HG02759 (cell line): ENCODE data around the gene RAD51B.
"Not testable (repeated sequence)": the region's sequence is repeated elsewhere in the genome, so short reads cannot be mapped to it uniquely, and the experiment has no call there.

Source experiments
- ATAC-seq: cut with Tn5 transposase; IDR thresholded peaks from one replicate; pipeline ENCODE4 v1.9.1; 2021; ENCODE audit warnings: mild to moderate bottlenecking, moderate library complexity; ENCODE audit not compliant: unreplicated experiment

RAD51B gene

DNA sequence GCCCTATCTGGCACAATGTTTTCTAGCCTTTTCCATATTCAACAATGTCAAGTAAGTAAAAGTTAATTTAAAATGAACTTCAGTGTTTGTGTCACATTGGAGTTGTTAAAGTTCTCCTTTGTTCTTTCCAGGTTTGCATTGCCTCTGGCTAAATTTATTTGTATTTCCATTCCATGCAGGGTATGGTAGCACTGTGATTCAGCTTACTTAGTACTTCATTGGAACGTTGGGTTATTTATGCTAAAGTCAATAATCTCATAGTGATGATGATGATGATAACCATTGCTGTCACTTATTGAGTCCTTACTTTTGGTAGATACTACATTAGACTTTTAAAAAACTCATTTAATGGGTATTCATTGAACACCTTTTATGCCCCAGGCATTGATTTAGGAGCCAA, 286.9 kb downstream of the RAD51B start:
- ATAC-seq: no peak

DNA sequence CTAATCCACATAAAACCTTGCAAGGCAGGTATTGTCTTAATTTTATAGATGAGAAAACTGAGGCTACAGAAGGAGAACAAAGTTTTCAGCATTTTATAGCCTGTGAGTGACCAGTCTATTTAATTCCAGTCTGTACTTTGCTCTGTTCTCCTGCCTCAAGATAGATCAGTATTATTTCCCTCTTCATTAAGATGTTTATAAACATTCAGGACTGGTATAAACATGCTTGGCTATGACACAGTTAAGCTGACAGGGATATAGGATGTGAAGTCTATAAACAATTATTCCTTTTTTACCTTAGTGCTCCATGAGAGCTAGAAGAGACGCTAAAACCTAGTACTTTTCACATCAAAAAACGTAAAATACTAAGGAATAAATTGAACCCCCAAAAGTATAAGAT, 287.3 kb downstream of the RAD51B start:
- no peak for ATAC-seq

DNA sequence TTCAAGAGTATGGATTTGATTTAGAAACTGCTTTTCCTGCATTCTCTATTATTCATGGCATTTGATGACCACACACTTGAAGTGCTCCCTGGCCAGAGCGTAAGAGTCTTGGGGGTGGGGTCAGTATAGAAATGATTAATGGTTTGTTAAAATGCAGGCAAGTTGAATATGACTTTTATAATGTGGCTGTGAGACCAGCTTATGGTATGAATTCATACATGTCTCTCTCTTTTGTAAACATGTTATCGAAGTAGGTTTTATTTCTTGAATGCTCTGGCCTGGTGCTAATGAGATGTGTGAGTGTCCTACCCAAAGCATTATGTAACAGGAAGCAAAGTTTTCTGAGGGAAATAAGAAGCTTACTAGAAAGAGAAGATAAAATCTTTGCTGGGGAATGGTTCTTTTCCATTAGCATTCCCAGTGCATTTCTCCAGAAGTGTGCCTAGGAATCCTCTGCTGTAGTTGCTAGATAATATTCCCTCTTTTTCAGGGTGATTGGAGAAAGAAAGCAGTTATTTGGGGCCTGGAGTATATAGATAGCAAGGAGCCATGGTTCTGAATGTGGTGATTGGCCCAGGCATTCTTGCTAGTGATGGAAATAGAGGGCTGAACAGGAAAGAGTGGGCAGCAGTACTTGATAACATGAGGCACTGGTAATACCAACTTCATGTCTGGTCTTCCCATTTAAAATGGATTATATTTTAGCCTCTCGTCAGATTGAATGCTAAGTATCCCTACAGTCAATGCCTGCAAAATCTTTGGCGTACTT, 289.7 kb downstream of the RAD51B start:
- no peak for ATAC-seq

DNA sequence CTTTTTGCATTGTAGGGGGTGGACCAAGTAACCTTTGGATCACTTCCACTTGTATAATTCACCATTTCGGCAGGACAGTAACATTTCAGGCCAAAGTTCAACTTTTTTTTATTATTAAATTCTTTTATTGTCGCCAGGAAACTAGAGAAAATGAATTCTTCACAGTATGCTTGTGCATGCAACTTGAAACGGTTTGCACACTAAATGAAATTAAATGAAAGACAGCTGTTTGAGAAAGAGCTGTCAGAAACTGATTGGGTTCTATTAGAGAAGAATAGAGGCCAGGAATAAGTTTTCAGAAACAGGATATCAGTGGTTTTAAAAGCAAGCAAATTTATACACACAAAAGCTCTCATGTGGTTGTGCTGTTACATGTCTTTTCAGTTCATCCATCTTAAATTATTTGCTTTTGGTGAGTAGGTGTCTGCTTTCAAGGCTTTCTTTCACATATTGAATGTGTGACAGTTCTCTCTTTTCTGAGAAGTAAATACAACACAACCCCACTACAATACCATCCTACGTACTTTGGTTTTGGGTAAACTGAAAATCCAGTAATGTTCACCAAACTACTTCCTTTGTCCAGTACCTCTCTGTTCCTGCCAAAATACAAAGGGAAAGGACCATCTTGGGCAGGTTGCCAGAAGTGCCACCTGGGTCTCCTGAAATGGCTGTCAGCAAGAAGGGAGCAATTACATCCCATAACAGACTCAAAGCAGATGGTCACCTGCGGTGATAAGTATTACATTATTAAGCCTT, 291.7 kb downstream of the RAD51B start:
- ATAC-seq: no peak

DNA sequence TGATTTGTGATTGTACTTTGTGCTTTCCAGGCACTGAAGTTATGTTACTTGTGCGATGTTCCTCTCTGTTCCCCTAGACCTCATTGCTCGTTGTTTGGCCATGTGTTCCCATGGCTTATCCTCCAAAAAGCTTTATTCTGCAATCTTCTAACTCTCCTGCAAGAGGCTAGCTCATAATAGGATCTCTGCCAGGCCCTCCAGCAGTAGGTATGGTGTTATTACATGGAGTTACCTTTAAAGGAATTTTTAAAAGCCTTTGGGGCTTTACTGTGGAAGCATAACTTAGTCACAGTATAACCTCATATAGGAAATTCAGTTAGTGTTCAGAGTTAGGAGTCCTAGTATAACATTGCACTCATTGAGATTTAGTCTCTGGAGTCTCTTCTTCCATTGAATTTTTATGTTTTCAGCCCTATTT, 292.3 kb downstream of the RAD51B start:
- no peak for ATAC-seq

DNA sequence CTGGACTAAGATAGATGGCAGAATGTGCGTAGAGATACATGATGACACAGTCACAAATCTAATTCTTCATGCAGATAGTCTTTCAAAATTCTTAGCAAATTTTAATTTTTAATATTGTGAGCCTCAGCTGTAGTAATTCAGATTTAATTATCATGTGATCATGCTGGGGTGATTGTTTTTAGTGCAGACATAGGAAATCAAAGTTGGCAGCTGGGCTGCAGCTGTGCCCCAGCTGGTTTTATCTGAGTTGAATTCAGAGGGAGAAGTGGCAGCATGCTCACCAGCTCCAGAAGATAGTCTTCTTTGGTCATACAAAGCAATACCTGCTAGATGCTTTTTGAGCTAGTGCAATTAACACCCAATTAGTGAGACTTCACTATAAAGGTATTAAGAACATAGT, 292.9 kb downstream of the RAD51B start:
- ATAC-seq: no peak

DNA sequence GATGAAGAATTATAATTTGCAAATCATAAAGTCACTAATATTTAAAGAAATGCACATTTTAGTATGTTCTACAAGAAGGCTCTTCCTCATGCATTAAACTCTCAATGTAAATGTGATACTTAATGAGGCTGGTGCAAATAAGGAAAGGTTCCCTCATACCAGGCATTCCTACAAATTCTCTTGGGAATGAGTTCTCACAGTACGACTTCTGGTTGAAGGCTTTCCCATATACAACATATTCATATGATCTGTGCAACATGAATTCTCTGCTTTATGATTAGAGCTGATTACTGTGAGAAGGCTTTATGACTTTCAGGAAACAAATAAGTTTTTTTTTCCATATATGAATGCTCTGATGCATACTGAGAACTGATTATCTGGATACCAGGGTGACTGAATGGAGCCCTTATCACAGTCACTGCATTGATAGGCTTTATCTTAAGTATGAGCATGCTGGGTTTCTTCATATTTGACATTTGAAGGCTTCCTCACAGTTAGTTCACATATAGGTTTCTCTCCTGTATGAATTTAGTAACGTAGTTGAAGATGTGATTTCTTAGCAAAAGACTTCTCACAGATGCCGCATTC, 293.9 kb downstream of the RAD51B start:
- ATAC-seq: no peak

DNA sequence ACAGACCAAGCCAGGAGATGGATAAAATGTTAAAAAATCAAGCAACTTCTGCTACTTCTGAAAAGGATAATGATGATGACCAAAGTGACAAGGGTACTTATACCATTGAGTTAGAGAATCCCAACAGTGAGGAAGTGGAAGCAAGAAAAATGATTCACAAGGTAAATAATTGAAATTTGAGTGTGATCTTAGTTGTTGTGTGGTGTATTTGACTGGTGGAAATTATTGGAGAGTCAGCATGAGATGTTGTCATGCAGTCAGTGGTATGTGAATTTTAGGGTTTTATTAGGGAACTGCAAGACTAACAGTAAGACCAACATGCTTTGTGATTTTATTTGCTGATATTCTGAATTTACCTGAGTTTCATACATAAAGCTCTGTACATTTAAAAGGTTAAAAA, 296.4 kb downstream of the RAD51B start:
- ATAC-seq: not testable (repeated sequence)

DNA sequence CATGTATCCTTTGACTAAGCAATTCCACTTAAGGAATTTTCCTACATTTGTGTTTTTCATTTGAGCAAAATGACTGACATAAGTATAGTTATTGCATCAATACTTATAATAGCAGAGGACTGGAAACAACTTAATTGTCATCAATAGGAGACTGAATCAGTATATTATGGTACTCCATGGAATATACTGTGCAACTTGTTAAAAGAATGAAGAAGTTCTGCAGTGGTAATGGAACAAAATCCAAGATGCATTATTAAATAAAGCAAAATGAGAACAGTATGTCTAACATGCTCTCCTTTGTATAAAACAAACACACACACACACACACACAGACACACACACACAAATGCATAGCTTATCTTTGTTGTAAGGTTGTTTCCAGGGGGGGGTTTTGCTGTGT, 303.1 kb downstream of the RAD51B start:
- ATAC-seq: no peak

DNA sequence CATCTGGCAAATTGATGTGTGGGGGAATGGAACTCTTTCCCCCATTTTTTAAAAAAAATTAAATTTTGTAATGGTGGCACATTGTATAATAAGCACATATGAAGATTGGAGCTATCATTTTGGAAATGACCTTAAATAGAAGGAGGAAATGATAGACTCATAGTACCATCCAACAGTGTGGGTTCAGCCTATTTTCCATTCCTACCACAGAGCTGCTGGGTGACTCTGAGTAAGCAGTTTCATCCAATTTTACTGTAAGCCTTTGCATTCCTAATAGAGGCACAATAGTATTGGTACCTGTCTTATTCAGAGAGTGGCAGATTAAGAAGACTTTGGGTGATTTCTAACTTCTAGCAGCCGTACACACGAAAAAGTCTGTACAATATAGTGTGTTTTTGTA, 304.5 kb downstream of the RAD51B start:
- ATAC-seq: no peak

DNA sequence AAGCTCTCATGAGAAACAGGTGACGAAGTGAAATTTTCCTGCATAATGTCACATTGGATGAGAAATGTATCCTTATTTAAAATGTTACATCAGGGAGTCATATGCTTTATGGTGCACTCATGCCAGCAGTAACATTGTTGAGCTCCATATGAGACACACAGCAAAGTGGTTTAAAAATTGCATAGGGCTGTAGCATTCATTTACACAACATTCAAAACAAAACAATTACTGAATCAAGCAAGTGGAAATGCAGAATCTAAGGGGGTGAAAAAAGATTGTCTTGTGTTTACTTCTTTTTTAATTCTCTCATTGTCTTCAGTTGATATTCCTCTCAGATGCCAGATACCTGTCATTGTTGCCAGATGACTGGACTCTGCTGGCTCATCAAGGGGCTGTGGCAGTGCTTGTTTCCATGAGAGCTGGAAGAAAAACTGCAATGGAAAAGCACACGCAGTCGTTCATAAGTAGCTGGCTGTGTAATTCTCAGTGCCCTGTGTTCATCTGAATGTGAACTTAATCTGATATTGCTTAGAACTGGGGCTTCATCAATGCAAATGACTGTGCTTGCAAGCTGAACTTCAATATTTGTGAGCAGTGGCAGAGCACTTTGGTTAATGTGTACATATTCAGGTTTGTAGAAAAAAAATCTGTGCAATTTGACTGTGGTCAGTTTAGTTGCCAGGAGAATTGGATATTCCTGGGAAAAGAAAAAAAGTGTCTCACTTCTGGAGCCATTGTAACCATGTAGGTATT, 305.6 kb downstream of the RAD51B start:
- ATAC-seq: no peak

DNA sequence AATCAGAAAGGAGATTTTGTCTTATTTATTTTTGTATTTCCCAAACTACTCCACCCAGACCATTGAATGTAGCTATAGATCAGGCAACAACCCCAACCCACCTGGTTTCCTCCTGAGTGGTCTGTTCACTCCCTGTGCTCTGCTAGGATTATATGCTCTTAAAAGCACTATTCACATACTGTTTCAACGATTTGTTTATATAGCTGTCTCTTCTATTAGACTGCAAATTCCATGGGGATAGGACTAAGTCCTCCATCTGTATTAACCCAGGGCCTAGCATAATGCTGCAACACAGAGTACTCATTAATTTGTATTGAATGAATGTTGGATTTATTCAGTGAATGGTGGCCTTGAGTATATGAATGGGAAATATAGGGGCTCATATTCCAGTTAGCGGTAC, 307.6 kb downstream of the RAD51B start:
- ATAC-seq: no peak

DNA sequence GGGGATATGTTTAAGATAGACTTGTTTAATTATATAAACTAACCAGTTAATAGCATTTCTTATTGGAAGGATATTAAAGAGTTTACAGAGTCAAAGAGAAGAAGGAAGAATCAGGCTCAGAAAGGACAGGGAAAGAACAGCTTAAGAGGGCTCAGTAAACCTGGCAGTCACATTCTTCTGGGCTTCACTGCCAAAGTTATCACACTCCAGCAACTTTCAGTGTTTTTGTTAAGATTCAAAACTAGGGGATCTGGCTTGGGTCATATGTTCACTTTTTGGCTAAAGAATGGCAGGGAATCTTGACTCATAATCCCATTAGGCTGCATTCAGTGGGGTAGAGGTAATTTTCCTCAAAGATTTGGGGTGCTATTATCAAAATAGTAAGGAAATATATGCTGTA, 312.3 kb downstream of the RAD51B start:
- ATAC-seq: no peak

DNA sequence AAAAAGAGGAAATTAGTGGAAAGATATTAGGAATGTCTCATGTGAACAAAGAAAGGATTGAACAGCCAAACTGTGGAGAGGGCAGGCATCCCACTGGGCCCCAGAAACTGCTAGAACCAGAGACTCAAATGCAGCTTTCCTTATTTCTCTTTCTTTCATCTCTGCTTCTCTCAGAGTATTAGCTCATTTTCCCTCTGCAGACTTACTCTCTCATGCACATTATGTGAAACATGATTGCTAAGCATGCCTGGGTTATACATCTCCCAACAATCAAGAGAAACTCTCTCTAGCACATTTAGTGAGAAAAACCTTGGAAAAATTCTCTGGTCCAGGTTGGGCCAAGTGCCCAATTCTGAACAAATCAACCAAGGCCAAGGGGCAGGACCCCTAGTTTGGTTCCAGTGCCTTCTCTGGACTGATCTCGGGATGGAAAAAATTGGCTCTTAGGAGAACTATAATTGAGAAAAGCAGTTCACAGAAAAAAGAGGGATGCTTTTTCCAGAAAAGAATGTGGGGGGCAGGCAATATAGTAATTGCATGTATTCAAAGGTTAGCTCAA, 313.1 kb downstream of the RAD51B start:
- ATAC-seq: no peak

DNA sequence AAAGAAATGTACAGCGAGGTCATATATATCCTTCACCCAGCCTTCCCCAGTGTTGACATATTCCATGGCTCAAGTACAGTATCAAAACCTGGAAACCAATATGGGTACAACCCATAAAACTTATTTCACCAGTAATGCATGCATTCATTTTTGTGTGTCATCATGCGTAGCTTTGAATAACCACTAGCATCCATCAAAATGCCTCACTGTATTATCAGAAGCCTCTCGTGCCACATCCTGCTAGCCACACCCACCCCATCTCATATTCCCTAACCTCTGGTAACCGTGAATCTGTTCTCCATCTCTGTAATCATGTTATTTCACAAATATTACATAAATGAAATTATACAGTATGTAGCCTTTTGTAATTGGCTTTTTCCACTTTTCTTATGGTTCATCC, 314.3 kb downstream of the RAD51B start:
- no peak for ATAC-seq

DNA sequence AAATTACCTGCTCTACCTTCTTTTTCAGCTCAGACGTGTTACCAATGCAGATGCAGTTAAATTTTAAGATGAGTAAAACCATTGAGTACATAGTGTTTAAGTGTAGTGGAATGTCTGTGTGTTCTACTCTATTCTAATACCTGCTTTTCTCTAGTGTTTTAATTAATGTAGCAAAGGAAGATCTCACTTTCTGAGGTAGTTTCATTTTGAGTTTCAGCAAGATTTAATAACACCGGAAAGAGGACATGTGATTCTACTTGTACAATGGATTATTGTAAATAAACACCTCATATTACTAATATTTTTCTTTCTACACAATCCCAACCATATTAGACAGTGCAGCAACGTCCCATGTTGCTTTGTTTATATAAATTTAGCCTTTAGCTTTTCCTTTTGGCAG, 315.4 kb downstream of the RAD51B start:
- no peak for ATAC-seq

DNA sequence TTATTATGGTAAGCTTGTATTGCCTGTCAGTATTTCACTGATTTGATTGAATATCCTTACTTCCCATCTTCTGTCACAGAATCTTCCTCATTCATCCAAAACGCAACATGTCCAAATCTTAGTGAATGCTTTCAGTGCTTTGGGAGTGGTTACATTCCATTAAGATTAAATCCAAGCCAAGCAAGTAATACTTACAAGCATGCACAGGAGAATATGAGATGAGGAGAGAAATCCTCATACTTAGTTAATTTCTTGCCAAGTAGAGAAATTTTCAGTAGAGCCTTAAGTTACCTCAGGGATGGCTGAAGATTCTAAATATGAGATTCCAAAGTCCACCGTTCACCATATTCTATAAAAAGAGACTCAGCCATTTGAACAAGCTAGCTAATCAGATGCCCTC, 316.0 kb downstream of the RAD51B start:
- ATAC-seq: no peak

DNA sequence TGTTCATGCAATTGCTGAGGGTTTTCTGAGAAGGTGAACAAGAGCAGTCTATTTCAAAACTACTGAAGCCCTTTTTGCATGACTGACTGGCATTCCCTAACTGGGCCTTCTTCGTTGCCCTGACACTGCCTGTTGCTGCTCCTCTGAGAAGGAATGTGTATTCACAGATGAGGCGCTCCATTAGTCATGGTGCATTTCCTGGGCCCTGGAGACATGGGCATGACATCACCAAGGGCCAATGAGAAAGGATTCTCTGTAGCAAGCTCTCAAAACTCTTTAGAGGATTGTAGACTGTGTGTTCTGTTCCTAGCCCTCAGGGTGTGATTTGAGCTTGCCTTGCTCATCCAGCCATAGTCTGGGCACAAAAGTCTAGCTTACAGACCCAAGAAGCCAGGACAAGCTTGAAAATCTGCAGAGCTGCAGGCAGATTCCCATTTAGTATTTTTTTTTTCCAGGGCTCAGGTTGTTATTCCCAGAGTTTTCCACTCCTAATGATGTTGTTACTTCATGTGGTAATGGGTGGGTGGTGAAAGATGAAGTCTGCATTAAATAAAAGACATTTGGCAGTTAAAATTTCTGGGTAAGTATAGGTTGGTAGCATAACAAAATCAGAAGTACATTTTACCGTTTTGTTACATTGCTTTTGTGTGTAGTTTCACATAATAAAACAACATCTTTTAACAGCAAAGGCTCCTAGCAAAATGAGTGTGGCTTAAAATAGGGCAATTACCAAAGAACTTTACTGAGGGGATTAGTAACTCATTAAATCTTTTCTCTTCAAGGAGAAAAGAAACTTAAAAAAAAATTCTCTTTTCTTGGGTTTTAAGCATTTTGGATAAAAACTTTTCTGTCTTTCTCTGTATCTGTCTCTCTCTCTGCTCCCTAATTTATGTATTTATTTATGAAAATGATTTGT, 318.4 kb downstream of the RAD51B start:
- ATAC-seq: no peak

DNA sequence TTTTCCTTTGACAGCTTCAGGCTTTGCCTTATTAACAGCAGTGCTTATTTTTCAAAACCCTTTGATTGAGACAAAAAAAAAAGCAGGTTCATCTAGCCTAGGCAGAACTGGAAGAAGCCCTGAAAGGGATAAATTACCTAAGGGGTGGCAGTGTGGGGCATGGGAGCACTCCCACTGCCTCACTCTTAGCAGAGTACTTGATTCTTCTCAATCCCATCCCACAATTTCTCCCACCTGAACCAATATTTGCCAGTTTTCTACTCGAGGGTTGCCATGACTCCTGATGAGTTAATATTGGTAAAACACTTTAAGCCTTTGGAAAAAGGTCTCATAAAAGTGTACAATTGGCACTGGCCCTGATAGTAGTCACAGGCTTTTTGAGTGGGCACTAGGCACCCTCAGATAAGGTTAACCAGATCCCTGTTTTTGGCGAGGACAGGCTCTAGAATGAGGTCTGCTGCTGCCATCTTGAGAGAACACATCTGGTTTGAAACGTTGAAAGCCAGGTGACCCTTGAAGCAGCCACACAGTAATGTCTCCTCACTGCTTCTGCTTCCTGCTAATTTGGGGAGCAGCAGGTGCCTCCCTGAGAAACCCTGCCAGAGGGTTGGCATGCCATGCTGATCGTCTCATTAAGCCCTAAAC, 320.0 kb downstream of the RAD51B start:
- no peak for ATAC-seq
